GM18499 (cell line): Measurements from ENCODE around the gene COX14.
A peak's percentile ranks its signal among the peaks of the same experiment; 100 is the strongest.
"Not testable (repeated sequence)": the region's sequence is repeated elsewhere in the genome, so short reads cannot be mapped to it uniquely, and the experiment has no call there.

Experiments
- ATAC-seq: cut with Tn5 transposase; IDR thresholded peaks from one replicate; pipeline ENCODE4 v1.9.1; 2021; ENCODE audit warnings: moderate number of reproducible peaks; ENCODE audit not compliant: insufficient read depth, unreplicated experiment

Gene COX14

DNA sequence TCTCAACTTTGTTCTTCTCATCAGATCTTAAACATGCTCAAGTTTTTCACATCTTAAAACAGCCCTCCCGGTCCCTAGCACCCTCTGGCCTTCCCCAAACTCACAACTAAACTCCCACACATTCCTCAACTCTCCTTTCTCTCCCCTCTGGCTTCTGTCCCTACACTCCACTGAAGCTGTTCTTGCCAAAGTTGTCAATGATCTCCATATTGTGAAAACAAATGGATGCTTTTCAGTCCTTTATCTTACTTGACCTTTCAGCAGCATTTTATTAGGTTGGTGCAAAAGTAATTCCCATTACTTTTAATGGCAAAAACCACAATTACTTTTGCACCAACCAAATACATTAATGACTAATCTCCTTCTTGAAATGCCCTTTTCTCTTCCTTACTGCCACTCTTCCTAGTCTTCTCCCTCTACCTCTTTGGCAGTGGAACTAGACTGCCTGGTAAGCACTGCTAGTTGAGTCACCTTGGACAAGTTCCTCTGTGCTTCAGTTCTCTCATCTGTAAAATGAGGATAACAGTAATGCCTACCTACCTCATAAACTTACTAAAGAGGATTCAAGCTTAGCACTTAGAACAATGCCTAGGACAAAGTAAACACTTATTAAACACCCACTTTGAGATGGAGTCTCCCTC is 39.1 kb downstream of the COX14 start:
- ATAC-seq, result no peak

DNA sequence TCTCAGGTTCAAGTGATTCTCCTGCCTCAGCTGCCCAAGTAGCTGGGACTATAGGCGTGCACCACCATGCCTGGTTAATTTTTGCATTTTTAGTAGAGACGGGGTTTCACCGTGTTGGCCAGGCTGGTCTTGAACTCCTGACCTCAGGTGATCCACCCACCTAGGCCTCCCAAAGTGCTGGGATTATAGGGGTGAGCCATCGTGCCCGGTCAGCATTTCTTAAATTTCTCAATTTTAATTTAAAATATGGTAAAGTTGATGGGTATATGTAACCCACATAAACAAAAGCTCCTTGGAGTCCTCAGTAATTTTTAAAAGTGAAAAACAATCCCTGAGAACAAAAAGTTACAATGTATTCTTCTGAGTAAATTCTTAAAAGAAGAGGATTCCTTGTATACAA is 42.9 kb downstream of the COX14 start:
- not testable (repeated sequence) for ATAC-seq

DNA sequence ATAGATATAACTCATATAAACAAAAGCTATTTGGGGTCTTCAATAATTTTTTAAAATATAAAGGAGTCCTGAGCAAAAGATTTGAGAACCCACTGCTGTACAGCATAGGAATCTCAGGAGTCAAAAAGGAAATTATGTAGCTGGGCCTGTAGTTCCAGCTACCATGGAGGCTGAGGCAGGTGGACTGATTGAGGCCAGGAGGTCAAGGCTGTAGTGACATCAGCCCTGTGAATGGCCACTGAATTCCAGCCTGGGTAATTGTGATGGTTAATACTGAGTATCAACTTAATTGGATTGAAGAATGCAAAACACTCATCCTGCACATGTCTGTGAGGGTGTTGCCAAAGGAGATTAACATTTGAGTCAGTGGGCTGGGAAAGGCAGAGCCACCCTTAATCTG is 44.6 kb downstream of the COX14 start:
- no peak for ATAC-seq

DNA sequence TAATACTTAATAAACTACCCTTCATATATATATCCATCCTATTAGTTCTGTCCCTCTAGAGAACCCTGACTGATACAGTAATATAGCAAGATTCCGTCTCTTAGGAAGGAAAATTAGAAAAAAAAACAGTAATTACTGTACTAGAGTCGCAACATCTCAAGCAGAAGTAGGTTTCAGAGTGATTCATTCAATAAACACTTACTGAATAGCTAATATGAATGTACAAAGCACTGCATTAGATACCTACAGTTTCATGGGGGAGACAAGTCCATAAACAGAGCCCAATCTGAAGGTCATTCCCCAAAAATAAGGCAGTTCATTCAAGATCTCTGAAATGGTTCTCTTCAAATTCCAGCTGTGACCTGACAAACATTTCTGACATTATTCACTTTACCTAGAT is 45.2 kb downstream of the COX14 start:
- no peak for ATAC-seq

DNA sequence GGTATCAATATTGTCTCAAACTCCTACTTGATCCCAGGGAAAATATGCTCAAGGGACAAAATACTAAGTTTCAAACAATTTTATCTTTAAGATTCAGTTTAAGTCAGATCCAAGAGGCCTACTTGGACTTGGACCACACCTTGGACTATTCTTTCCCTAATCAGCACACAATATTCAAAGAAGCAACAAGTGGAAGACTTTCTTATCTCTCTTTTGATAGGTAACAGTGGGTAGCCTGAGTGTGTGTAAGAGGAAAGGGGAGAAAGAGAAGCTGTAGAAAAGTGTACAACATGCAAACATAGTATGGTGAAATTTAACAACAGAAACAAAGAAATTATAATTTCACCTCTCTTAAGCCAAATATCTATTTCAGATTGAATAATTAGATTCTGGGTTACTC is 48.6 kb downstream of the COX14 start:
- no peak for ATAC-seq

DNA sequence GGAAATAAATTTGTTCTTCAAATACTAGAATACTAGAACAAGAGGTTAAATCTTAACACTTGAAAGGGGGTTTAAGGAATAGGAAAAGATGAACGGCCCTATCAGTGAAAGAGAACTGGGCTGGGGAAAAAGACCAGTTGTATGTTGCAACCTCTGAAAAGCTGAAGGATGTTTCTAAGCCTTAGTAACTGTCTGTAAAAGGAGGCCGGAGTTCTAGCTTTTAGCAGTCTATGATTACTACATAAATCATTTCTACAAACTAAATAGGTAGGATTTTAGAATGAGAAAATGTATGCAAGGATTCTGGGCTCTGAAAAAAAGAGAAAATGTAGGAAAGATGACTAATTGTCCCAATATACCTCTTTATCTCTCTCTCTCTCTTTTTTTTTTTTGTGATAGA is 50.2 kb downstream of the COX14 start:
- no peak for ATAC-seq

DNA sequence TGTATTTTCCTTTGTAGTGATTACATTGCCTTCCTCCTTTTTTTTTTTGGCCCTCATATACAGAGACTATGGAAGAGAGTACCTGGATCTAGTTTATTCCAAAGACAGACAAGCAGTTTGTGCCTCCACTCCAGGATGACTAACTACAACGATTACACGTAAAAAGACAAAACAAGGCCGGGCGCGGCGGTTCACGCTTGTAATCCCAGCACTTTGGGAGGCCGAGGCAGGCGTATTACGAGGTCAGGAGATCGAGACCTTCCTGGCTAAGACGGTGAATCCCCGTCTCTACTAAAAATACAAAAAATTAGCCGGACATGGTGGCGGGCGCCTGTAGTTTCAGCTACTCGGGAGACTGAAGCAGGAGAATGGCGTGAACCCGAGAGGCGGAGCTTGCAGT is 52.9 kb downstream of the COX14 start:
- no peak for ATAC-seq

DNA sequence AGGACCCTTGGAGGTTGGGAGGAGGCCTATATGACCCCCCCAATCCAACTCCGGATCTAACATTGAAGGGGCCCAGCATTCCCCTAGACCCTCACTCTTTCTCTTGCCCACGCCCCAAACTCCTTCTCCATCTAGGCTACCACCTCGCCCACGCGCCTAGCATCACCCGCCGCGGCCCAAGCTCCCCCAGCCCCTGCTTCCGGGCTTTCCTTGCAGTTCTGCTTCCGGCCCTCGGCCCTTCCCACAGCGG is 54.7 kb downstream of the COX14 start:
- peak; percentile 7 for ATAC-seq

DNA sequence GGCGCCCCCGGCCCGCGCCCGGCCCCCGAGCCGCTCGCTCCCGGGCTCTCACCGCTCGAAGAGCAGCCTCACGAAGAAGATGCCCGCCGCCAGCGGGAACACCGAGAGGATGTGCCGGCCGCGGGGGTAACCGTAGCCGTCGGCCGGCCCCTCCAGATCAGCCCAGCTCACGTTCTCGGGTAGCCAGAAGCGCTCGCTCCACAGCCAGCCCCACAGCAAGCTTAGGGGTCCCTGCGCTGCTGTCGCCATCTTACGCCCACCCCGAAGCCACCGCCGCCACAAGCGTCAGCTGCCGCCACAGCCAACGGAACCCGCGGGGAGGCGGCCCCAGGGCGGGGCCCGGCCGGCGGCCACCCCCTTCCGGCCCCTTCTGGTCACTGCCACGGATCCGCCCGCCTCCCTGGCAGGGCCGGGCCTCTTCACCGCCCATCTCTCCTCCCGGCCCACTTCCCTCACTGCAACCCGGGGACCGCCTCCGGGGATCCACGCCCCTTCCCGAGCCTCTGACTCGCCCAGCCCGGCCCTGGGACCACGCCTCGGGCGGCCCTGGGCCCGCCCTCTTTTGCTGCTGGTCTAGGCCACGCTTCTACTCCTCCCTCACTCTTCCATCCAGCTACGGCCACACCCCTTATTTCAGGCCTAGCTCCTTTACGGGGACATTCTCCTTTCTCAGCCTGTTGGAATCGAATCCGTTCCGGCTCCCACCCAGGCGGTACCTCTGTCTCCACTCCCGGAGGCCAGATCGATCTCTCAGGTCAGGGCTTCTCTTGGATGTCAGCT is 55.2 kb downstream of the COX14 start, which contains the start of gene CERS5:
Gene CERS5 (minus strand): TSS at position 321 of the 780 bp plus-strand sequence. CDS start 72 bp downstream, at position 249.
- ATAC-seq, result peak; percentile 77
